DND-41 (cell line): Measurements from ENCODE around the gene MTFR2.

Experiments used
- ATAC-seq: fragments of 200-7000 bp; cut with Tn5 transposase; 3 replicates; pipeline ENCODE4 v1.9.1; 2021; ENCODE audit warnings: low read depth; ENCODE audit not compliant: insufficient read depth
- DNase-seq: peaks from one replicate; pipeline ENCODE4 v3.0.0-alpha.2; 2020
- H2AFZ ChIP-seq: 2 replicates; pipeline ENCODE4 v1.6.0; 2012; ENCODE audit warnings: low read depth, low read length
- H3K27ac ChIP-seq: 2 replicates; pipeline ENCODE4 v1.5.1; 2012; ENCODE audit warnings: low read length, inconsistent platforms
- H3K27me3 ChIP-seq: fragments of 200-600 bp; sonication (generic); 2 replicates; pipeline ENCODE4 v1.6.0; 2012; ENCODE audit warnings: low read length, mild to moderate bottlenecking, inconsistent platforms; ENCODE audit not compliant: insufficient read depth, poor library complexity
- H3K36me3 ChIP-seq: 2 replicates; pipeline ENCODE4 v1.5.1; 2012; ENCODE audit warnings: low read length, inconsistent platforms; ENCODE audit not compliant: insufficient read depth
- H3K4me1 ChIP-seq: 2 replicates; pipeline ENCODE4 v1.5.1; 2012; ENCODE audit warnings: mild to moderate bottlenecking, low read length; ENCODE audit not compliant: insufficient read depth
- H3K4me2 ChIP-seq: 2 replicates; pipeline ENCODE4 v1.6.0; 2012; ENCODE audit warnings: mild to moderate bottlenecking, moderate library complexity, low read length, inconsistent platforms; ENCODE audit not compliant: insufficient read depth
- H3K4me3 ChIP-seq, 2 experiments: fragments of 200-600 bp in 1 of 2; shearing (Covaris generic) in 1 of 2; 2 replicates each; pipeline ENCODE4 v1.5.1; 2012 to 2016; ENCODE audit warnings: inconsistent platforms in 2 of 2, low read length in 2 of 2, mild to moderate bottlenecking in 2 of 2, low read depth in 1 of 2, moderate library complexity in 1 of 2
- H3K79me2 ChIP-seq: 2 replicates; pipeline ENCODE4 v1.6.0; 2012; ENCODE audit warnings: low read length, inconsistent platforms; ENCODE audit not compliant: insufficient read depth
- H3K9ac ChIP-seq: 2 replicates; pipeline ENCODE4 v1.6.0; 2012; ENCODE audit warnings: low read depth, mild to moderate bottlenecking, inconsistent platforms, low read length, moderate library complexity
- H3K9me3 ChIP-seq: 2 replicates; pipeline ENCODE4 v1.5.1; 2012; ENCODE audit warnings: low read length, moderate library complexity, mild to moderate bottlenecking, inconsistent platforms; ENCODE audit not compliant: insufficient read depth, severe bottlenecking
- H4K20me1 ChIP-seq: 2 replicates; pipeline ENCODE4 v1.6.0; 2012; ENCODE audit warnings: low read length; ENCODE audit not compliant: insufficient read depth
- CTCF ChIP-seq: IDR thresholded peaks from 2 replicates; pipeline ENCODE4 v1.5.1; 2012; ENCODE audit warnings: borderline replicate concordance, low read length, moderate library complexity, mild to moderate bottlenecking; ENCODE audit not compliant: poor library complexity, severe bottlenecking; ENCODE audit errors: extremely low read depth
- EZH2 ChIP-seq: IDR thresholded peaks from 3 replicates; pipeline ENCODE4 v1.6.1; 2012; ENCODE audit warnings: borderline replicate concordance, low read depth, mild to moderate bottlenecking, moderate library complexity, low read length, inconsistent platforms; ENCODE audit not compliant: severe bottlenecking

Gene MTFR2

GRCh38 chr6:136284909-136285308 is 34.8 kb upstream of the MTFR2 start:
- Histone ChIP-seq H3K4me1 (peaks cover 51% of the 10 kb centered on the region), H3K4me2 (peak overlapping the region; percentile 70; the same call in 1 of the 2 replicates), H3K4me3 (peak overlapping the region in 1 of 2 experiments; percentile 26; a peak in 1 of 4 replicates), H3K36me3 (peaks cover 49% of the 10 kb centered on the region), H3K27me3 (no peaks in the 10 kb centered on the region), H4K20me1 (peaks cover 90% of the 10 kb centered on the region), H2AFZ (no peak overlapping the region), H3K9ac (no peak overlapping the region), H3K79me2 (peaks cover 97% of the 10 kb centered on the region), H3K9me3 (no peaks in the 10 kb centered on the region), H3K27ac (no peak overlapping the region)
- ATAC-seq = no peak
- no peak for DNase-seq
- no peak for TF ChIP-seq CTCF
- TF ChIP-seq EZH2 = no peak

- peak overlapping the region; percentile 38; the same call in 1 of the 2 replicates for H3K4me2 ChIP-seq
These were observed 32.8 kb upstream of the MTFR2 start for GRCh38 chr6:136282906-136283305.

GRCh38 chr6:136280032-136280609 is 30.0 kb upstream of the MTFR2 start:
- H3K36me3 ChIP-seq = peaks cover 74% of the 10 kb centered on the region
- no peak overlapping the region for H3K4me2 ChIP-seq
- no peak for DNase-seq
- H3K27me3 ChIP-seq = no peaks in the 10 kb centered on the region
- no peaks in the 10 kb centered on the region for H3K9me3 ChIP-seq
- no peak overlapping the region for H3K9ac ChIP-seq
- peaks cover 91% of the 10 kb centered on the region for H3K79me2 ChIP-seq
- no peak for ATAC-seq
- peaks cover 15% of the 10 kb centered on the region; the same call in 1 of the 2 replicates for H3K4me1 ChIP-seq
- H3K4me3 ChIP-seq = no peak overlapping the region
- peaks cover 75% of the 10 kb centered on the region for H4K20me1 ChIP-seq
- no peak overlapping the region for H2AFZ ChIP-seq
- no peak overlapping the region for H3K27ac ChIP-seq
- no peak for TF ChIP-seq EZH2

More at GRCh38 chr6:136282906-136283305, 32.8 kb upstream of the MTFR2 start:
- Histone ChIP-seq H3K9me3 (no peaks in the 10 kb centered on the region), H3K9ac (no peak overlapping the region), H4K20me1 (peaks cover 92% of the 10 kb centered on the region), H3K36me3 (peaks cover 58% of the 10 kb centered on the region), H3K4me1 (peaks cover 42% of the 10 kb centered on the region), H3K79me2 (peaks cover 98% of the 10 kb centered on the region), H3K27ac (no peak overlapping the region), H3K27me3 (no peaks in the 10 kb centered on the region), H2AFZ (no peak overlapping the region), H3K4me3 (no peak overlapping the region)
- DNase-seq (no peak), ATAC-seq (no peak)
- no peak for TF ChIP-seq EZH2
- TF ChIP-seq CTCF = no peak

GRCh38 chr6:136274062-136274461 is 24.0 kb upstream of the MTFR2 start:
- no peaks in the 10 kb centered on the region for H3K9me3 ChIP-seq
- no peak overlapping the region for H2AFZ ChIP-seq
- H3K9ac ChIP-seq = no peak overlapping the region
- H3K36me3 ChIP-seq = peaks cover 91% of the 10 kb centered on the region
- H3K4me3 ChIP-seq = no peak overlapping the region
- no peak for TF ChIP-seq CTCF
- TF ChIP-seq EZH2 = no peak
- peaks cover 82% of the 10 kb centered on the region for H3K79me2 ChIP-seq
- H4K20me1 ChIP-seq = peaks cover 40% of the 10 kb centered on the region; the same call in 1 of the 2 replicates
- DNase-seq = no peak
- no peaks in the 10 kb centered on the region for H3K27me3 ChIP-seq
- H3K4me2 ChIP-seq = no peak overlapping the region
- H3K4me1 ChIP-seq = no peaks in the 10 kb centered on the region
- H3K27ac ChIP-seq = no peak overlapping the region
- ATAC-seq = no peak
